Hepatocyte (in vitro differentiated cells): ENCODE data around the gene SH3RF3.

ENCODE experiments used
- EZH2 ChIP-seq: fragments of 200-600 bp; sonication (generic); IDR thresholded peaks from 2 replicates; pipeline ENCODE4 v1.6.1; 2016; ENCODE audit warnings: antibody characterized with exemption, mild to moderate bottlenecking, borderline replicate concordance
- TF ChIP-seq, protein P1 (sequence below): fragments of 200-600 bp; sonication (generic); IDR thresholded peaks from 2 replicates; pipeline ENCODE4 v1.5.1; 2016; ENCODE audit warnings: antibody characterized with exemption, mild to moderate bottlenecking; ENCODE audit not compliant: poor library complexity

- TF ChIP-seq, protein P1, sequence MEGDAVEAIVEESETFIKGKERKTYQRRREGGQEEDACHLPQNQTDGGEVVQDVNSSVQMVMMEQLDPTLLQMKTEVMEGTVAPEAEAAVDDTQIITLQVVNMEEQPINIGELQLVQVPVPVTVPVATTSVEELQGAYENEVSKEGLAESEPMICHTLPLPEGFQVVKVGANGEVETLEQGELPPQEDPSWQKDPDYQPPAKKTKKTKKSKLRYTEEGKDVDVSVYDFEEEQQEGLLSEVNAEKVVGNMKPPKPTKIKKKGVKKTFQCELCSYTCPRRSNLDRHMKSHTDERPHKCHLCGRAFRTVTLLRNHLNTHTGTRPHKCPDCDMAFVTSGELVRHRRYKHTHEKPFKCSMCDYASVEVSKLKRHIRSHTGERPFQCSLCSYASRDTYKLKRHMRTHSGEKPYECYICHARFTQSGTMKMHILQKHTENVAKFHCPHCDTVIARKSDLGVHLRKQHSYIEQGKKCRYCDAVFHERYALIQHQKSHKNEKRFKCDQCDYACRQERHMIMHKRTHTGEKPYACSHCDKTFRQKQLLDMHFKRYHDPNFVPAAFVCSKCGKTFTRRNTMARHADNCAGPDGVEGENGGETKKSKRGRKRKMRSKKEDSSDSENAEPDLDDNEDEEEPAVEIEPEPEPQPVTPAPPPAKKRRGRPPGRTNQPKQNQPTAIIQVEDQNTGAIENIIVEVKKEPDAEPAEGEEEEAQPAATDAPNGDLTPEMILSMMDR = no peak
- no peak for TF ChIP-seq EZH2
Measured at GRCh38 chr2:109098921-109099273, 30.1 kb upstream of the SH3RF3 start.
